Neutrophil (primary cell): ENCODE data around the gene CCDC181.
"Not testable (repeated sequence)": the region's sequence is repeated elsewhere in the genome, so short reads cannot be mapped to it uniquely, and the experiment has no call there.

ENCODE experiments used
- H3K27ac ChIP-seq: fragments of 200-600 bp; sonication (generic); 2 replicates; pipeline ENCODE4 v1.5.1; 2016; ENCODE audit warnings: mild to moderate bottlenecking, moderate library complexity
- H3K27me3 ChIP-seq: fragments of 200-600 bp; sonication (generic); 2 replicates; pipeline ENCODE4 v1.6.0; 2016; ENCODE audit warnings: mild to moderate bottlenecking
- H3K36me3 ChIP-seq: fragments of 200-600 bp; sonication (generic); 2 replicates; pipeline ENCODE4 v1.5.1; 2017
- H3K4me1 ChIP-seq, 2 experiments: fragments of 200-600 bp in 1 of 2; sonication (generic) in 1 of 2; 1 replicate in 1 of 2; 2 replicates in 1 of 2; pipeline versions ENCODE4 v1.5.1 to v1.6.1; 2013 to 2016; ENCODE audit warnings: low read depth in 1 of 2, low read length in 1 of 2, mild to moderate bottlenecking in 1 of 2, moderate library complexity in 1 of 2; ENCODE audit not compliant: control insufficient read depth in 1 of 2, insufficient read depth in 1 of 2
- H3K4me3 ChIP-seq, 2 experiments: fragments of 200-600 bp in 1 of 2; sonication (generic) in 1 of 2; 1 replicate in 1 of 2; 2 replicates in 1 of 2; pipeline ENCODE4 v1.5.1; 2013 to 2016; ENCODE audit warnings: low read depth in 1 of 2, low read length in 1 of 2, mild to moderate bottlenecking in 1 of 2, moderate library complexity in 1 of 2
- H3K9me3 ChIP-seq: fragments of 200-600 bp; sonication (generic); 2 replicates; pipeline ENCODE4 v1.5.1; 2016
- TF ChIP-seq, protein P1 (sequence below): fragments of 200-600 bp; sonication (generic); IDR thresholded peaks from 2 replicates; pipeline ENCODE4 v1.5.1; 2016; ENCODE audit warnings: antibody characterized with exemption

The CCDC181 gene

GRCh38 chr1:169443923-169444322 lies 16.6 kb upstream of the CCDC181 start:
- Histone ChIP-seq H3K4me1 (no peaks in the 10 kb centered on the region), H3K36me3 (no peaks in the 10 kb centered on the region), H3K27me3 (no peaks in the 10 kb centered on the region), H3K4me3 (no peak overlapping the region), H3K9me3 (no peaks in the 10 kb centered on the region), H3K27ac (no peak overlapping the region)
- TF ChIP-seq, protein P1, sequence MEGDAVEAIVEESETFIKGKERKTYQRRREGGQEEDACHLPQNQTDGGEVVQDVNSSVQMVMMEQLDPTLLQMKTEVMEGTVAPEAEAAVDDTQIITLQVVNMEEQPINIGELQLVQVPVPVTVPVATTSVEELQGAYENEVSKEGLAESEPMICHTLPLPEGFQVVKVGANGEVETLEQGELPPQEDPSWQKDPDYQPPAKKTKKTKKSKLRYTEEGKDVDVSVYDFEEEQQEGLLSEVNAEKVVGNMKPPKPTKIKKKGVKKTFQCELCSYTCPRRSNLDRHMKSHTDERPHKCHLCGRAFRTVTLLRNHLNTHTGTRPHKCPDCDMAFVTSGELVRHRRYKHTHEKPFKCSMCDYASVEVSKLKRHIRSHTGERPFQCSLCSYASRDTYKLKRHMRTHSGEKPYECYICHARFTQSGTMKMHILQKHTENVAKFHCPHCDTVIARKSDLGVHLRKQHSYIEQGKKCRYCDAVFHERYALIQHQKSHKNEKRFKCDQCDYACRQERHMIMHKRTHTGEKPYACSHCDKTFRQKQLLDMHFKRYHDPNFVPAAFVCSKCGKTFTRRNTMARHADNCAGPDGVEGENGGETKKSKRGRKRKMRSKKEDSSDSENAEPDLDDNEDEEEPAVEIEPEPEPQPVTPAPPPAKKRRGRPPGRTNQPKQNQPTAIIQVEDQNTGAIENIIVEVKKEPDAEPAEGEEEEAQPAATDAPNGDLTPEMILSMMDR = no peak

- Histone ChIP-seq H3K27me3 (peaks cover 50% of the 10 kb centered on the region), H3K27ac (no peak overlapping the region), H3K4me3 (no peak overlapping the region), H3K9me3 (no peaks in the 10 kb centered on the region), H3K36me3 (no peaks in the 10 kb centered on the region), H3K4me1 (peaks cover 4 to 8% of the 10 kb centered on the region in 2 experiments)
- TF ChIP-seq, protein P1 = no peak
These were observed 1.0 kb downstream of the CCDC181 start for GRCh38 chr1:169426174-169426705.

- TF ChIP-seq, protein P1 = no peak
These were observed 6.0 kb downstream of the CCDC181 start for GRCh38 chr1:169421309-169421708.

DNA sequence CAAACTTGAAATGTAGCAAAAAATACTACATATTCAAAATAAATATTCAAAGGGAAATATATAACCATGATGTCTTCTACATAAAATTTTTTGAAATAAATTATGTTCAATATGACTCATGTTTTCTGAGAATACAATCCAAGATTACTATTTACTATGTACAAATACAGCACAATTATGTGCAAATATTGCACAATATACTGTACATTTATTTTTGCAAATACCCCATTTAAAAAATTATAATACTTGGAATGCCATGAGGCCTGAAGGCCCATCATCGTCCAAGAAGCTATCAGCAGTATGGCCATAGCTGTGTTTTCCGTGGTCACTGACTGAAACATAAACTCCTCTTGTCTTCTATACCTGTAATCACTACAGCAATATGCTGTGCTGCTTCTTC lies 12.3 kb downstream of the CCDC181 start:
- Histone ChIP-seq H3K27ac (no peak overlapping the region), H3K27me3 (no peaks in the 10 kb centered on the region), H3K9me3 (no peaks in the 10 kb centered on the region), H3K36me3 (no peaks in the 10 kb centered on the region), H3K4me3 (no peak overlapping the region), H3K4me1 (no peaks in the 10 kb centered on the region)
- TF ChIP-seq, protein P1 = no peak

More at GRCh38 chr1:169421309-169421708, 6.0 kb downstream of the CCDC181 start:
- Histone ChIP-seq H3K27me3 (peaks cover 21% of the 10 kb centered on the region), H3K36me3 (no peaks in the 10 kb centered on the region), H3K27ac (no peak overlapping the region), H3K9me3 (no peaks in the 10 kb centered on the region), H3K4me1 (no peaks in the 10 kb centered on the region), H3K4me3 (no peak overlapping the region)

DNA sequence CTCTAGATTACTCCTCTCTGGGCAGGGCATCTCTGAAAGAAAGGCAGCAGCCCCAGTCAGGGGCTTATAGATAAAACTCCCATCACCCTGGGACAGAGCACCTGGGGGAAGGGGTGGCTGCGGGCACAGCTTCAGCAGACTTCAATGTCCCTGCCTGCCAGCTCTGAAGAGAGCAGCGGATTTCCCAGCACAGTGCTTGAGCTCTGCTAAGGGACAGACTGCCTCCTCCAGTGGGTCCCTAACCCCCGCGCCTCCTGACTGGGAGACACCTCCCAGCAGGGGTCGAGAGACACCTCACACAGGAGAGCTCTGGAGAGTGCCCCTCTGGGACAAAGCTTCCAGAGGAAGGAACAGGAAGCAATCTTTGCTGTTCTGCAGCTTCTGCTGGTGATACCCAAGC lies 18.9 kb downstream of the CCDC181 start:
- not testable (repeated sequence) for H3K27me3 ChIP-seq, H3K4me1 ChIP-seq, H3K4me3 ChIP-seq, H3K9me3 ChIP-seq, H3K36me3 ChIP-seq, H3K27ac ChIP-seq

GRCh38 chr1:169402578-169402977 lies 24.7 kb downstream of the CCDC181 start:
- not testable (repeated sequence) for H3K27me3 ChIP-seq, H3K27ac ChIP-seq, H3K4me1 ChIP-seq, H3K9me3 ChIP-seq, H3K36me3 ChIP-seq, H3K4me3 ChIP-seq

DNA sequence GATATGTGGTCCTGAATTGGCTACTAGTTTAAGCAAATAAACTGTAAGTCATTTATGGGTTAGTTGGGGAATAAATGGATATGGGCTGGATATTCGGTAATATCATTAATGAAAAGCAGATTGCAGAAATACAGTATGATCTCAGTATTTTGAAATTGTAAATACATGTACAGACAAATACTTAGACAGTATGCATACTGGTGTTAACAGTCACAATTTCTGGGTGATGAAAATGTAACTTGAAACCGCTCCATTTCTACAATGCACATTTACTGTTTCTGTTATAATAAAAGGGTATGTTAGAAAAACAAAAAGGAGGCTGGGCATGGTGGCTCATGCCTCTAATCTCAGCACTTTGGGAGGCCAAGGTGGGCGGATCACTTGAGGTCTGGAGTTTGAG lies 31.3 kb downstream of the CCDC181 start:
- no peaks in the 10 kb centered on the region for H3K9me3 ChIP-seq
- H3K4me3 ChIP-seq = no peak overlapping the region
- no peaks in the 10 kb centered on the region for H3K4me1 ChIP-seq
- TF ChIP-seq, protein P1 = no peak
- peaks cover 41% of the 10 kb centered on the region for H3K36me3 ChIP-seq
- no peaks in the 10 kb centered on the region for H3K27me3 ChIP-seq
- no peak overlapping the region for H3K27ac ChIP-seq
